HepG2 (cell line): ENCODE data around the gene CDT1. TPM values are rescaled to one million over a fixed set of nuclear protein-coding genes. Genes with fewer than 3 reads are reported as not detected.

Experiments
- EHMT2 ChIP-seq: fragments of 200-600 bp; sonication (generic); IDR thresholded peaks from 2 replicates; pipeline ENCODE4 v1.7.0; 2017; ENCODE audit warnings: antibody characterized with exemption, low read depth, low read length, borderline replicate concordance
- HMGXB3 ChIP-seq: sonication (generic); formaldehyde crosslinking; IDR thresholded peaks from 2 replicates; pipeline ENCODE4 v1.4.0; 2020; ENCODE audit warnings: missing genetic modification reagents, borderline replicate concordance
- HNF4G ChIP-seq, 2 experiments: sonication (generic) in 1 of 2; formaldehyde crosslinking in 1 of 2; IDR thresholded peaks; 2 replicates each; pipeline versions ENCODE4 v1.4.0 to v1.6.1; 2011 to 2020; ENCODE audit warnings: borderline replicate concordance in 2 of 2, low read depth in 2 of 2, mild to moderate bottlenecking in 2 of 2, low read length in 1 of 2, missing genetic modification reagents in 1 of 2, moderate library complexity in 1 of 2
- NFATC3 ChIP-seq: sonication (generic); formaldehyde crosslinking; IDR thresholded peaks from 2 replicates; pipeline ENCODE4 v1.5.1; 2020; ENCODE audit warnings: mild to moderate bottlenecking, missing genetic modification reagents
- SMYD3 ChIP-seq: sonication (generic); formaldehyde crosslinking; IDR thresholded peaks from 2 replicates; pipeline ENCODE4 v1.8.1; 2023; ENCODE audit warnings: mild to moderate bottlenecking, missing genetic modification reagents
- ZBTB26 ChIP-seq: IDR thresholded peaks from 2 replicates; pipeline ENCODE4 v1.6.1; 2016; ENCODE audit warnings: missing compliant biosample characterization, missing genetic modification reagents, borderline replicate concordance
- ZFP37 ChIP-seq: sonication (generic); formaldehyde crosslinking; IDR thresholded peaks from 2 replicates; pipeline ENCODE4 v1.4.0; 2020; ENCODE audit warnings: missing genetic modification reagents, borderline replicate concordance
- ZHX1 ChIP-seq: sonication (generic); formaldehyde crosslinking; IDR thresholded peaks from 2 replicates; pipeline ENCODE4 v1.8.1; 2022; ENCODE audit warnings: low read depth, mild to moderate bottlenecking, missing genetic modification reagents
- ZIK1 ChIP-seq: sonication (generic); formaldehyde crosslinking; IDR thresholded peaks from 2 replicates; pipeline ENCODE4 v1.5.0; 2020; ENCODE audit warnings: mild to moderate bottlenecking, low read depth, missing genetic modification reagents, borderline replicate concordance
- ZNF121 ChIP-seq: sonication (generic); formaldehyde crosslinking; IDR thresholded peaks from 2 replicates; pipeline ENCODE4 v1.5.0; 2020; ENCODE audit warnings: mild to moderate bottlenecking, missing genetic modification reagents
- ZNF160 ChIP-seq: sonication (generic); formaldehyde crosslinking; IDR thresholded peaks from 2 replicates; pipeline ENCODE4 v1.8.0; 2022; ENCODE audit warnings: mild to moderate bottlenecking, inconsistent platforms, missing genetic modification reagents
- ZNF549 ChIP-seq: sonication (generic); formaldehyde crosslinking; IDR thresholded peaks from 2 replicates; pipeline ENCODE4 v1.5.0; 2020; ENCODE audit warnings: missing genetic modification reagents
- ZNF703 ChIP-seq: sonication (generic); formaldehyde crosslinking; IDR thresholded peaks from 2 replicates; pipeline ENCODE4 v1.5.1; 2020; ENCODE audit warnings: missing genetic modification reagents, mild to moderate bottlenecking, moderate library complexity, borderline replicate concordance
- ZNF776 ChIP-seq: sonication (generic); formaldehyde crosslinking; IDR thresholded peaks from 2 replicates; pipeline ENCODE4 v1.4.0; 2020; ENCODE audit warnings: mild to moderate bottlenecking, missing genetic modification reagents
- polyA plus RNA-seq, 8 experiments: library from polyadenylated mRNA; depleted of rRNA in 3 of 8; stranded (reverse) in 7 of 8; unstranded in 1 of 8; fragments of >200 nt; fragmentation: Illumina TruSeq in 4 of 8; extraction: Trizol in 4 of 8; gene quantifications; 2 replicates each; pipeline versions ENCODE4 v1.2.1 to v1.2.3, GENCODE V29; 2011 to 2016; ENCODE audit warnings: low read depth in 4 of 8, missing spikeins in 1 of 8, mixed read lengths in 1 of 8; ENCODE audit not compliant: insufficient read depth in 1 of 8
- total RNA-seq, 5 experiments: library from RNA; depleted of rRNA; stranded (reverse); fragments of >200 nt; fragmentation: Illumina TruSeq; extraction: Trizol; gene quantifications; 2 replicates each; pipeline ENCODE4 v1.2.3, GENCODE V29; 2016; ENCODE audit warnings: low read depth in 1 of 5
- TF ChIP-seq, protein P1 (sequence below): fragments of 450-650 bp; IDR thresholded peaks from 2 replicates; pipeline ENCODE4 v1.6.1; 2017; ENCODE audit warnings: mild to moderate bottlenecking

The CDT1 gene
- total and polyA plus RNA-seq, 2 of the 13 experiments (the other 11 are each of a cell fraction or from before 2014, with no cell fraction given), result 23.1 to 23.8 TPM

GRCh38 chr16:88785106-88785924 lies 18.3 kb upstream of the CDT1 start, which contains the start of gene PIEZO1 (continued):
- no peak; the same call in 1 of the 2 replicates for TF ChIP-seq ZHX1
- peak; percentile 68 for TF ChIP-seq ZNF121 (CRISPR knock-in tag)
- no peak for TF ChIP-seq SMYD3 (CRISPR knock-in tag)
- TF ChIP-seq, protein P1, sequence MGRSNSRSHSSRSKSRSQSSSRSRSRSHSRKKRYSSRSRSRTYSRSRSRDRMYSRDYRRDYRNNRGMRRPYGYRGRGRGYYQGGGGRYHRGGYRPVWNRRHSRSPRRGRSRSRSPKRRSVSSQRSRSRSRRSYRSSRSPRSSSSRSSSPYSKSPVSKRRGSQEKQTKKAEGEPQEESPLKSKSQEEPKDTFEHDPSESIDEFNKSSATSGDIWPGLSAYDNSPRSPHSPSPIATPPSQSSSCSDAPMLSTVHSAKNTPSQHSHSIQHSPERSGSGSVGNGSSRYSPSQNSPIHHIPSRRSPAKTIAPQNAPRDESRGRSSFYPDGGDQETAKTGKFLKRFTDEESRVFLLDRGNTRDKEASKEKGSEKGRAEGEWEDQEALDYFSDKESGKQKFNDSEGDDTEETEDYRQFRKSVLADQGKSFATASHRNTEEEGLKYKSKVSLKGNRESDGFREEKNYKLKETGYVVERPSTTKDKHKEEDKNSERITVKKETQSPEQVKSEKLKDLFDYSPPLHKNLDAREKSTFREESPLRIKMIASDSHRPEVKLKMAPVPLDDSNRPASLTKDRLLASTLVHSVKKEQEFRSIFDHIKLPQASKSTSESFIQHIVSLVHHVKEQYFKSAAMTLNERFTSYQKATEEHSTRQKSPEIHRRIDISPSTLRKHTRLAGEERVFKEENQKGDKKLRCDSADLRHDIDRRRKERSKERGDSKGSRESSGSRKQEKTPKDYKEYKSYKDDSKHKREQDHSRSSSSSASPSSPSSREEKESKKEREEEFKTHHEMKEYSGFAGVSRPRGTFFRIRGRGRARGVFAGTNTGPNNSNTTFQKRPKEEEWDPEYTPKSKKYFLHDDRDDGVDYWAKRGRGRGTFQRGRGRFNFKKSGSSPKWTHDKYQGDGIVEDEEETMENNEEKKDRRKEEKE, result no peak
- TF ChIP-seq ZFP37 (CRISPR knock-in tag), result no peak
- peak; percentile 83; the same call in 1 of the 2 replicates for TF ChIP-seq NFATC3
- TF ChIP-seq HNF4G (IDR thresholded peaks at IDR 0.05; ENCODE audit: borderline replicate concordance, low read depth, low read length), result peak; percentile 24; the same call in 1 of the 2 replicates
- peak; percentile 54; the same call in 1 of the 2 replicates for TF ChIP-seq HNF4G (CRISPR knock-in tag; IDR thresholded peaks at IDR 0.05; ENCODE audit: borderline replicate concordance, low read depth)
- TF ChIP-seq ZNF160, result no peak; the same call in 1 of the 2 replicates
- TF ChIP-seq ZNF549 (CRISPR knock-in tag), result no peak
- peak; percentile 48; the same call in 1 of the 2 replicates for TF ChIP-seq ZNF776
- TF ChIP-seq ZIK1, result no peak
- TF ChIP-seq ZNF703, result no peak
- peak; percentile 56; the same call in 1 of the 2 replicates for TF ChIP-seq ZBTB26 (CRISPR knock-in tag)
- TF ChIP-seq HMGXB3, result no peak
- TF ChIP-seq EHMT2, result no peak
